CD8-positive, alpha-beta memory T cell (primary cell): ENCODE measurements around the gene GCNT2. TPM values are rescaled to one million over a fixed set of nuclear protein-coding genes. Genes with fewer than 3 reads are reported as not detected.
"Not testable (repeated sequence)": the region's sequence is repeated elsewhere in the genome, so short reads cannot be mapped to it uniquely, and the experiment has no call there.

ENCODE experiments used
- CTCF ChIA-PET: fragments of 350-600 bp; sonication (Branson Sonifier 250); formaldehyde crosslinking; loops from one replicate; lab custom pipeline; 2021; ENCODE audit warnings: antibody characterized with exemption; lab: Charles Lee
- POLR2A ChIA-PET: fragments of 350-600 bp; sonication (Branson Sonifier 250); formaldehyde crosslinking; loops from one replicate; lab custom pipeline; 2021; ENCODE audit warnings: antibody characterized with exemption; lab: Charles Lee
- DNase-seq, 5 donors: peaks; one replicate each; pipeline versions ENCODE4 v3.0.0 to v3.0.0-alpha.2; 2020 to 2022; ENCODE audit warnings: mixed read lengths in 1 of 5
- H3K27ac ChIP-seq: one replicate; pipeline ENCODE4 v1.7.0; 2013; ENCODE audit warnings: low read depth, mild to moderate bottlenecking, low read length, moderate library complexity
- H3K27me3 ChIP-seq: 2 replicates; pipeline ENCODE4 v1.7.0; 2013; ENCODE audit warnings: low read length, mild to moderate bottlenecking; ENCODE audit not compliant: insufficient read depth, poor library complexity, severe bottlenecking
- H3K36me3 ChIP-seq: 2 replicates; pipeline ENCODE4 v1.7.0; 2013; ENCODE audit warnings: mild to moderate bottlenecking, low read length, moderate library complexity; ENCODE audit not compliant: insufficient read depth
- H3K4me1 ChIP-seq: 2 replicates; pipeline ENCODE4 v1.7.0; 2013; ENCODE audit warnings: mild to moderate bottlenecking, low read length, moderate library complexity; ENCODE audit not compliant: insufficient read depth
- H3K4me3 ChIP-seq: 2 replicates; pipeline ENCODE4 v1.7.0; 2013; ENCODE audit warnings: mild to moderate bottlenecking, low read length
- H3K9me3 ChIP-seq: 2 replicates; pipeline ENCODE4 v1.7.0; 2013; ENCODE audit warnings: mild to moderate bottlenecking, low read length
- H3K27ac Mint-ChIP-seq, 8 donors: one replicate each; pipeline ENCODE4 v1.8.0; 2020 to 2021; ENCODE audit warnings: mixed read lengths in 8 of 8, mild to moderate bottlenecking in 6 of 8, inconsistent platforms in 3 of 8, moderate library complexity in 3 of 8
- H3K27me3 Mint-ChIP-seq, 2 donors: one replicate each; pipeline ENCODE4 v1.8.0; 2020 to 2021; ENCODE audit warnings: mixed read lengths in 2 of 2, mild to moderate bottlenecking in 1 of 2, moderate library complexity in 1 of 2
- H3K36me3 Mint-ChIP-seq, 3 donors: one replicate each; pipeline ENCODE4 v1.8.0; 2020 to 2021; ENCODE audit warnings: mixed read lengths in 3 of 3, inconsistent platforms in 1 of 3, mild to moderate bottlenecking in 1 of 3
- H3K4me1 Mint-ChIP-seq, 3 donors: one replicate each; pipeline ENCODE4 v1.8.0; 2020 to 2021; ENCODE audit warnings: mixed read lengths in 3 of 3, inconsistent platforms in 1 of 3, mild to moderate bottlenecking in 1 of 3
- H3K4me3 Mint-ChIP-seq, 7 donors: one replicate each; pipeline ENCODE4 v1.8.0; 2020 to 2021; ENCODE audit warnings: mixed read lengths in 7 of 7, mild to moderate bottlenecking in 6 of 7, moderate library complexity in 4 of 7, inconsistent platforms in 2 of 7
- H3K9me3 Mint-ChIP-seq, 5 donors: one replicate each; pipeline ENCODE4 v1.8.0; 2020 to 2022; ENCODE audit warnings: mixed read lengths in 5 of 5, mild to moderate bottlenecking in 3 of 5, moderate library complexity in 2 of 5, inconsistent platforms in 1 of 5
- polyA plus RNA-seq: library from polyadenylated mRNA; unstranded; fragments of 300-500 nt; fragmentation: Illumina TruSeq; gene quantifications from one replicate; pipeline ENCODE4 v1.2.3, GENCODE V29; 2021
- total RNA-seq, 2 experiments: library from RNA; stranded (reverse); gene quantifications; one replicate each; pipeline ENCODE4 v1.2.3, GENCODE V29; 2021

GCNT2 gene
- total and polyA plus RNA-seq, 3 experiments from 2014 or later: 1.3 to 1.4 (median 1.4) TPM

DNA sequence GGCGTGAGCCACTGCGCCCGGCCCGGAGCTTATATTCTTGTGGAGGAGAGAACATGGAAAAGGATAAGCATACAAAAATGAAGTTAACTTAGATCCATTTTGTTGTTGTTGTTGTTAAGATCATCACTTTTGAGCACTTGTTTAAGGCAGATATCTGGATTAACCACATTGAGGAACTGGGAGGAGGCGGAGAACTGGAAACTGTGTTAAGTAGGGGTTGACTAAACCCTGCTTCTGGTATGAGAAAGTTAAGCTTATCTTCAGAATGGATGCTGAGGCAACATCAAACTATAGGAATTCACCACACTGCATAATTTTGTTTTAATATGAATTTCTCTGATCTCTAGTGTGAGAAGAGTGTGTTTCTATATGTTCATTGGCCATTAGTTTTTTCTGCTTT, 57.6 kb downstream of the GCNT2 start:
- no peak overlapping the region for H3K4me3 ChIP-seq
- ChIA-PET POLR2A (no interaction called here), CTCF (interaction anchor here (3.0 kb wide), 1 partner anchor 9 kb away, joined by 7 read pairs; no protein-coding TSS in a partner anchor)
- no peak for DNase-seq
- Mint-ChIP-seq H3K4me1 (peaks cover 0 to 3% (median 0%) of the 10 kb centered on the region in 3 donors), H3K27ac (no peak overlapping the region), H3K4me3 (no peak overlapping the region), H3K9me3 (peaks cover 0 to 2% (median 0%) of the 10 kb centered on the region in 5 donors), H3K27me3 (no peaks in the 10 kb centered on the region), H3K36me3 (peaks cover 4 to 7% (median 6%) of the 10 kb centered on the region in 3 donors)
- no peaks in the 10 kb centered on the region for H3K4me1 ChIP-seq
- no peaks in the 10 kb centered on the region for H3K36me3 ChIP-seq
- no peak overlapping the region for H3K27ac ChIP-seq
- H3K27me3 ChIP-seq: no peaks in the 10 kb centered on the region
- no peaks in the 10 kb centered on the region for H3K9me3 ChIP-seq

DNA sequence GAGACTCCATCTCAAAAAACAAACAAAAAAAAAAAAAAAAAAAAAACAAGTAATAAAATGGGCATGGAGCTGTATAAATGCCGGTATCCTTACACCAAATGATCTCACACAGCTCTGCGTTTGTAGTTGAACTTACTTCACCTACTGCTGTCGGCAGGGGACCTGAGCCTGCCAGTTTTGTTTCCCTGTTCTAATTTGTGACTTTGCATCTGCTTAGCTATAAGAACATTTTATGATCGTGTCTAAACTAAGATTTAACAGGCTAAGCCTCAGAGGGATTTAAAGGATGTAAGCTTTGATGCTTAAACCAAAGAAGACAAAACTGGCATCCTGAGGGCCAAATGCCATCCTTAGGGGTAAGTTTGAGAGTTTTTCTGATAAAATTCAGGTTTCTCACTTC, 58.7 kb downstream of the GCNT2 start:
- Mint-ChIP-seq H3K27ac (no peak overlapping the region), H3K4me1 (peaks cover 0 to 3% (median 0%) of the 10 kb centered on the region in 3 donors), H3K27me3 (no peaks in the 10 kb centered on the region), H3K36me3 (peaks cover 4 to 6% (median 4%) of the 10 kb centered on the region in 3 donors), H3K9me3 (peaks cover 0 to 2% (median 0%) of the 10 kb centered on the region in 5 donors), H3K4me3 (no peak overlapping the region)
- ChIA-PET CTCF (interaction anchor here (1.0 to 3.0 kb wide), 2 partner anchors 8 to 101 kb away, joined by 4 to 7 read pairs; no protein-coding TSS in a partner anchor), POLR2A (no interaction called here)
- no peaks in the 10 kb centered on the region for H3K27me3 ChIP-seq
- H3K4me1 ChIP-seq: no peaks in the 10 kb centered on the region
- no peak overlapping the region for H3K27ac ChIP-seq
- H3K4me3 ChIP-seq: no peak overlapping the region
- H3K36me3 ChIP-seq: no peaks in the 10 kb centered on the region
- DNase-seq: no peak
- no peaks in the 10 kb centered on the region for H3K9me3 ChIP-seq

DNA sequence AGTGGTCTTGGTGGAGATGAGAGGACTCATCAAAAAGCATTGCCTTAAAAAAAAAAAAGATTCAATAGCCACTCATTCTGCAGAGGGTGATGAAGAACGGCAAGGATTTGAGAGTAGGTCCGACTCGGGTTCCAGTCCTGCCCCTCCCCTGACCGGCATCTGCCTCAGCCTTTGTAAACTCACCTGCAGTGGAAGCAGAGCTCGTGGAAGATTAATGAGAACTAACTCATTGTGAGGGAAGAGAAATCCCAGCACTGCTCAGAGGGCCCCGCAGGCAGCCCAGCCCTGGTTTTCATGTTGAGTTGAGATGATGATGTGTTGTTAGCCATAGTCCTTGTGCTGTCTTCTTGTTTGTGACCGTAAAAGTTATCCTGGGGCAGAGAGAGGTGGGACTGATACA, 59.4 kb downstream of the GCNT2 start:
- Histone ChIP-seq H3K27ac (no peak overlapping the region), H3K4me3 (no peak overlapping the region), H3K27me3 (no peaks in the 10 kb centered on the region), H3K9me3 (no peaks in the 10 kb centered on the region), H3K36me3 (no peaks in the 10 kb centered on the region), H3K4me1 (no peaks in the 10 kb centered on the region)
- H3K4me1 Mint-ChIP-seq: peaks cover 0 to 3% (median 0%) of the 10 kb centered on the region in 3 donors
- no peak for DNase-seq
- ChIA-PET CTCF (interaction anchor here (3.0 kb wide), 1 partner anchor 7 kb away, joined by 7 read pairs; no protein-coding TSS in a partner anchor), POLR2A (no interaction called here)
- no peak overlapping the region for H3K27ac Mint-ChIP-seq
- no peak overlapping the region for H3K4me3 Mint-ChIP-seq
- peaks cover 0 to under 1% of the 10 kb centered on the region in 2 donors for H3K27me3 Mint-ChIP-seq
- H3K9me3 Mint-ChIP-seq: peaks cover 0 to 2% (median 0%) of the 10 kb centered on the region in 5 donors
- H3K36me3 Mint-ChIP-seq: peaks cover 3 to 7% (median 4%) of the 10 kb centered on the region in 3 donors

DNA sequence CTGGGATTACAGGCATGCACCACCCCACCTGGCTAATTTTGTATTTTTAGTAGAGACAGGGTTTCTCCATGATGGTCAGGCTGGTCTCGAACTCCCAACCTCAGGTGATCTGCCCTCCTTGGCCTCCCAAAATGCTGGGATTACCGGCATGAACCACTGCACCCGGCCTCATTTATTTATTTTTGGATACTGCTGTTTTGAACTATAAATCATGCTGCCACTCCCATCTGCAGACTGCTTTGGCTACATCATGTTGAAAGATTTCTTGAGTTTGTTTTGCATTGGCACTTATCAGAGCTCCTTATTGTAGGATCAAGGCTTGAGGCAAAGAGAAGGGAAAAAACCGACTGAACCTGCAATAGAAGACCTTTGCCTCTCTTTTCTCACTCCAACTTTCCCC, 60.3 kb downstream of the GCNT2 start:
- not testable (repeated sequence) for H3K27me3 Mint-ChIP-seq

DNA sequence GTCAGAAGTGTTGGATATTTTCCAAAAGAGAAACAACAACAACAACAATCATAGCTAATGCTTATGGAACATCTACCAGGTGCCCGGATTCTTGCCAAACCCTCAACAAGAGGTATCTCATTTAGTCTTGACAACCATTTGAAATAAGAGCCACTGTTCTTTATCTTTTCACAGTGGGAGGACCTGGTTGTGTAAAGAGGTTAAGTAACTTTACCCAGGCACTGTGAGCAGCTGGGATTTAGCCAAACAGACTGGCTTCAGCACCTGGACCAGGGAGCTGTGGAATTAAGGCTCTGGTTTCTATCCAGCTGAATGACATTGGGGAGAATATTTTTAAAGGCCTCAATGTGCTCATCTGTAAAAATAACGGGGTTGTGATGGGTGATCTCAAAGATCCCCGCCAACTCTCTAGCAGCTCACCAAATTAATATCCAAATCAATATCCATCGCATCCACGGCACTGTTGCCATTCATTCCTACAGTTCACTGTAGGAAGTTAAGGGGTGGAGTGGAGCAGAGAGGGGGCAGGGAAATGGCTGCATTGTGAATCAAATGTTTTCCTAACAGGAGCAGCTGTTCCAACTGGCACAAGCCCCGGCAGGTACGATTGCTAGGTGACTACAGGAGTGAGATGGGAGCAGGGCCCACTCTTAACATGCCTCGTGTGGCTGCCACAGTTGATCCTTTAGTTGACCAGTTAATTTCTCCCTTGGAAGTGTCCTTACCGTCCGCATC, 61.8 kb downstream of the GCNT2 start:
- H3K4me3 ChIP-seq: no peak overlapping the region
- CTCF ChIA-PET: no interaction called here
- H3K9me3 ChIP-seq: no peaks in the 10 kb centered on the region
- H3K4me1 ChIP-seq: no peaks in the 10 kb centered on the region
- no peak overlapping the region for H3K27ac ChIP-seq
- Mint-ChIP-seq H3K4me3 (no peak overlapping the region), H3K9me3 (no peaks in the 10 kb centered on the region), H3K27me3 (peaks cover 0 to 2% of the 10 kb centered on the region in 2 donors), H3K27ac (peak overlapping the region in 1 of 8 donors; percentile 48), H3K36me3 (peaks cover 0 to 5% (median 0%) of the 10 kb centered on the region in 3 donors), H3K4me1 (peaks cover 0 to 3% (median 0%) of the 10 kb centered on the region in 3 donors)
- POLR2A ChIA-PET: no interaction called here
- DNase-seq: no peak
- H3K27me3 ChIP-seq: no peaks in the 10 kb centered on the region
- no peaks in the 10 kb centered on the region for H3K36me3 ChIP-seq

More for the DNA sequence above, 60.3 kb downstream of the GCNT2 start:
- H3K4me1 Mint-ChIP-seq, H3K9me3 ChIP-seq, H3K4me1 ChIP-seq, POLR2A ChIA-PET, H3K9me3 Mint-ChIP-seq, H3K36me3 ChIP-seq, DNase-seq, H3K36me3 Mint-ChIP-seq, H3K27ac ChIP-seq, H3K4me3 ChIP-seq, H3K27me3 ChIP-seq, CTCF ChIA-PET, H3K4me3 Mint-ChIP-seq: not testable (repeated sequence)
- H3K27ac Mint-ChIP-seq: peak overlapping the region in 2 of 8 donors; percentile 21 to 37

DNA sequence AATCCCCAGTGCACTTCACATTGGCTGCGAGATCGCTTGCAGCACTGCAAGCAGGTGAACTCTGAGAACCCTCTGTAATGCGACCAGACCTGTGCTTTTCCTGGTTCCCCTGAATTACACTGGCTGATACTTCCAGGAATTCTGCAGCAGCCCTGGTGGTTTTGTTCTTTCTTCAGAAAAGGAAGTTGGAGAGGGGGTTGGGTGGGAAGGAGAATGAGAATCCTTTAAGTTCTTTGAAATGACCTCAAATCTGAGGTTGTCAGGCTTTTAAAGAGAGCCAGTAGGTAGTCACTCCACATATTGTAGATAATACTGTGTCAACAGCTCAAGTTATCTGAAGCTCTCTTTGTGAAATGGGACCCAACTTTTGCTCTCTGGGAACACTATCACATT, 62.4 kb downstream of the GCNT2 start:
- Histone ChIP-seq H3K9me3 (no peaks in the 10 kb centered on the region), H3K27me3 (no peaks in the 10 kb centered on the region), H3K36me3 (no peaks in the 10 kb centered on the region), H3K4me1 (no peaks in the 10 kb centered on the region), H3K4me3 (no peak overlapping the region), H3K27ac (no peak overlapping the region)
- ChIA-PET POLR2A (no interaction called here), CTCF (no interaction called here)
- H3K4me1 Mint-ChIP-seq: peaks cover 0 to 3% (median 0%) of the 10 kb centered on the region in 3 donors
- H3K36me3 Mint-ChIP-seq: peaks cover 0 to 5% (median 0%) of the 10 kb centered on the region in 3 donors
- no peaks in the 10 kb centered on the region for H3K9me3 Mint-ChIP-seq
- H3K27ac Mint-ChIP-seq: peak overlapping the region in 1 of 8 donors; percentile 48
- no peak for DNase-seq
- H3K27me3 Mint-ChIP-seq: peaks cover 0 to 2% of the 10 kb centered on the region in 2 donors
- H3K4me3 Mint-ChIP-seq: no peak overlapping the region

DNA sequence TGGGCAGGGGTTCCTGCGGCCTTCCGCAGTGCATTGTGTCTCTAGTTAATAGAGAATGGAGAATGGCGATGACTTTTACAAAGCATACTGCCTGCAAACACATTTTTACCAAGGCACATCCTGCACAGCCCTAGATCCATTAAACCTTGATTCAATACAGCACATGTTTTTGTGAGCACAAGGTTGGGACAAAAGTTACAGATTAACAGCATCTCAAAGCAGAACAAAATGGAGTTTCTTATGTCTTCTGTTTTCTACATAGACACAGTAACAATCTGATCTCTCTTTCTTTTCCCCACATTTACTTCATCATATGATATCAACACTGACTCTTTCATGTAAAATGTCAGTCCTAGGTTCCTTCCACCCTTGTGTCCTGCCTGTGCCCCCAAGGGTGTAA, 63.5 kb downstream of the GCNT2 start:
- POLR2A ChIA-PET: no interaction called here
- no peak overlapping the region for H3K4me3 ChIP-seq
- H3K4me3 Mint-ChIP-seq: no peak overlapping the region

DNA sequence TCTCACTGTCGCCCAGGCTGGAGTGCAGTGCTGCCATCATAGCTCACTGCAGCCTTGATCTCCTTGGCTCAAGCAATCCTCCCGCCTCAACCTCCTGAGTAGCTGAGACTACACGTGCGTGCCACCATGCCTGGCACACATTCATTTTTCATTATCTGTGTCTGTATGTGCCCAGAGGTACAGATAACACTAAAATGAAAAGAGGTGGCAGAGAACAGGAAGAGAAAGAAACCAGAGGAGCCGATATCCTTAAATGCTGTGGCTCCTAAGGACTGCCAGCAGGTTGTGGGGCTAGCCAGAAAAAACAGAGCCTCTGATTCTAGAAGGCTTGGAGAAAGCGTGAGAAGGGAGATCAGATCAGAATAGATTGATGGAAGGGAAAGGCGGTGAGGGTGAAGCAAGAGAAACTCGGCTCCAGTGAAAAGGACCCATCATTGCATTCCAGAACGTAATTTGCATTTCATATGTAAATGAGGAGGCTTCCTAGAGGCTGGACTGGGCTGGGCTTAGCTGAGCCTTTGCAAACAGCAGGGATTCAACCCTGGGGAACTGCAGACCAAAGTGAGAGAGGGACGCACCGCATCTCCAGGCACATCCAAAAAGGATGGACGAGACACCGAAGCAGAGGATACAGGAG, 64.2 kb downstream of the GCNT2 start:
- H3K27ac Mint-ChIP-seq: peak overlapping the region in 3 of 8 donors; percentile 13 to 58 (median 34)
- H3K9me3 Mint-ChIP-seq: no peaks in the 10 kb centered on the region
- H3K4me1 Mint-ChIP-seq: peaks cover 0 to 3% (median 0%) of the 10 kb centered on the region in 3 donors
- POLR2A ChIA-PET: no interaction called here
- Histone ChIP-seq H3K27me3 (no peaks in the 10 kb centered on the region), H3K4me1 (no peaks in the 10 kb centered on the region), H3K4me3 (no peak overlapping the region), H3K27ac (no peak overlapping the region), H3K9me3 (no peaks in the 10 kb centered on the region), H3K36me3 (no peaks in the 10 kb centered on the region)
- peaks cover 0 to 3% (median 0%) of the 10 kb centered on the region in 3 donors for H3K36me3 Mint-ChIP-seq
- H3K27me3 Mint-ChIP-seq: peaks cover 0 to 2% of the 10 kb centered on the region in 2 donors
- CTCF ChIA-PET: no interaction called here
- no peak for DNase-seq
- H3K4me3 Mint-ChIP-seq: no peak overlapping the region

More for the DNA sequence above, 63.5 kb downstream of the GCNT2 start:
- peak overlapping the region in 1 of 8 donors; percentile 58 for H3K27ac Mint-ChIP-seq
- H3K4me1 Mint-ChIP-seq: peaks cover 0 to 3% (median 0%) of the 10 kb centered on the region in 3 donors
- Histone ChIP-seq H3K27ac (no peak overlapping the region), H3K27me3 (no peaks in the 10 kb centered on the region), H3K36me3 (no peaks in the 10 kb centered on the region), H3K9me3 (no peaks in the 10 kb centered on the region), H3K4me1 (no peaks in the 10 kb centered on the region)
- H3K9me3 Mint-ChIP-seq: no peaks in the 10 kb centered on the region
- CTCF ChIA-PET: no interaction called here
- no peak for DNase-seq
- H3K27me3 Mint-ChIP-seq: peaks cover 0 to 2% of the 10 kb centered on the region in 2 donors
- H3K36me3 Mint-ChIP-seq: peaks cover 0 to 3% (median 0%) of the 10 kb centered on the region in 3 donors
